SK-N-MC (cell line): Measurements from ENCODE around the gene AK8.

Experiments used
- DNase-seq: peaks from one replicate; pipeline ENCODE4 v3.0.0-alpha.2; 2011; ENCODE audit warnings: low read depth, low spot score
- H3K27ac ChIP-seq: fragments of 200-600 bp; sonication (generic); 2 replicates; pipeline ENCODE4 v1.5.1; 2016; ENCODE audit warnings: mixed run types
- H3K36me3 ChIP-seq: fragments of 200-600 bp; sonication (generic); 2 replicates; pipeline ENCODE4 v1.6.1; 2017; ENCODE audit warnings: antibody characterized with exemption, low read length, mixed read lengths; ENCODE audit not compliant: insufficient read depth
- H3K4me3 ChIP-seq: fragments of 200-600 bp; sonication (generic); 2 replicates; pipeline ENCODE4 v1.5.1; 2016
- H3K9ac ChIP-seq: fragments of 200-600 bp; sonication (generic); 2 replicates; pipeline ENCODE4 v1.8.0; 2017; ENCODE audit warnings: mixed run types, mixed read lengths; ENCODE audit not compliant: insufficient read length
- H3K9me3 ChIP-seq: fragments of 200-600 bp; sonication (generic); 2 replicates; pipeline ENCODE4 v1.6.1; 2017; ENCODE audit warnings: low read depth, mild to moderate bottlenecking, antibody characterized with exemption, low read length, moderate library complexity, mixed read lengths
- EZH2 ChIP-seq: fragments of 200-600 bp; sonication (generic); IDR thresholded peaks from one replicate; pipeline ENCODE4 v1.6.1; 2017; ENCODE audit warnings: antibody characterized with exemption
- FOXP2 ChIP-seq: optimal IDR thresholded peaks from 2 replicates; pipeline ENCODE3; 2011; ENCODE audit warnings: mild to moderate bottlenecking, moderate library complexity; ENCODE audit not compliant: insufficient read depth; ENCODE audit errors: extremely low read length, control extremely low read depth
- POLR2AphosphoS5 ChIP-seq: IDR thresholded peaks from 2 replicates; pipeline ENCODE4 v1.6.1; 2012; ENCODE audit warnings: mild to moderate bottlenecking, low read depth, low read length, borderline replicate concordance

The AK8 gene

DNA sequence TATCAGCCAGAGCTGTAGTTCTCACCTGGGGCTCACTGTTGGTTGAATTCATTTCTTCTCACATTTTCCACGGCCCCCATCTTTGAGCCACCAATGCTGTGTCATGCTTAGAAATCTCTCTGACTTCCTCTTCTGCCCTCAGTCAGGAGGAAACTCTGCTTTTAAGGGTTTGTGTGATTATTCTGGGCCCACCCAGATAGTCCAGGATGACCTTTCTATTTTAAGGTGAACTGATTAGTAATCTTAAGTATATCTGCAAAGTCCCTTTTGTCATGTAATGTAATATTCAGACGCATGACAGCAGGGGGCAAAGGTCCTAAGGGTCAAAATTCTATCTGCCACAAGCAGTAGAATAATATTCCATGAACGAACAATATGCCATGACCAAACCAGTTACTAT is 88.4 kb downstream of the AK8 start:
- no peak for DNase-seq
- Histone ChIP-seq H3K27ac (no peak overlapping the region), H3K9ac (no peak overlapping the region), H3K4me3 (no peak overlapping the region), H3K36me3 (no peaks in the 10 kb centered on the region), H3K9me3 (no peaks in the 10 kb centered on the region)
- no peak for TF ChIP-seq EZH2
- TF ChIP-seq FOXP2: no peak
- no peak for TF ChIP-seq POLR2AphosphoS5

DNA sequence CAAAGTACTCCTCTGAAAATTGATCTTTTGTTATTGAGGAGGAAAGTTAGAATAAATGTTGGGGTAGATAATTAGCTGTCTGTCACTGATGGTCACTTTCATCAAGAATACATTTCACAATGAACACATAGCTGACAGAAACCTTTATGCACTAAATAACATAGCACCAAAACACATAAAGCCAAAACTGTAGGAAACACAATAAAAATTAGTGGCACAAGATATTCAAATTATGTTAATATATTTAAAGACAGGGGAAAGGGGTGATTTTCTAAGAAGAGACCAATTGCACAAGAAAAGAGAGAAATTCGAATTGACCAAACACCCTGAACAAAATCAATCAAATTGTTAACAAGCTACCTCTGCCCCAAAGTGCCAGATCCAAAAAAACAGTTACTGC is 89.7 kb downstream of the AK8 start:
- no peak for DNase-seq
- TF ChIP-seq EZH2 (no peak), FOXP2 (no peak), POLR2AphosphoS5 (no peak)
- H3K9ac ChIP-seq: no peak overlapping the region
- no peaks in the 10 kb centered on the region for H3K36me3 ChIP-seq
- H3K9me3 ChIP-seq: no peaks in the 10 kb centered on the region
- H3K4me3 ChIP-seq: no peak overlapping the region
- no peak overlapping the region for H3K27ac ChIP-seq

DNA sequence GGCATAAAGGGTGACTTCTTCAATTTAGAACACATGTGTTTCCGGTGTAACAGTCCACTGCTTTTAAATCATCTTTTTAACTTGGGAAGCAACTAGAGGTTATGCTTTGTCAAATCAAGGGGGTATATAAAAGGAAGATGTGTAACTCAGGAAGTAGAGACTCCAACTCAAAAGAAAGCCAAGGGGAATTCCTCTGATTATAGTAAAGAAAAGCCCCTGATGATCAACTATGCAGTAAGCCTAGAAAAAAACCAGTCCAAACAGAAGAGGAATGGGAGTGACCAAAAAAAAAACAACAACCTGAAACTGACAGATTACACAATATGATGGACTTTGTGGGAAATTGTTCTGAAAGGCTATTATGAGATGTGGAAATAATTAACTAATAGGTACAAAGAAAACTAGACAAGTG is 90.3 kb downstream of the AK8 start:
- no peak for DNase-seq
- Histone ChIP-seq H3K9ac (no peak overlapping the region), H3K9me3 (no peaks in the 10 kb centered on the region), H3K4me3 (no peak overlapping the region), H3K27ac (no peak overlapping the region), H3K36me3 (no peaks in the 10 kb centered on the region)
- TF ChIP-seq FOXP2 (no peak), EZH2 (no peak), POLR2AphosphoS5 (no peak)

DNA sequence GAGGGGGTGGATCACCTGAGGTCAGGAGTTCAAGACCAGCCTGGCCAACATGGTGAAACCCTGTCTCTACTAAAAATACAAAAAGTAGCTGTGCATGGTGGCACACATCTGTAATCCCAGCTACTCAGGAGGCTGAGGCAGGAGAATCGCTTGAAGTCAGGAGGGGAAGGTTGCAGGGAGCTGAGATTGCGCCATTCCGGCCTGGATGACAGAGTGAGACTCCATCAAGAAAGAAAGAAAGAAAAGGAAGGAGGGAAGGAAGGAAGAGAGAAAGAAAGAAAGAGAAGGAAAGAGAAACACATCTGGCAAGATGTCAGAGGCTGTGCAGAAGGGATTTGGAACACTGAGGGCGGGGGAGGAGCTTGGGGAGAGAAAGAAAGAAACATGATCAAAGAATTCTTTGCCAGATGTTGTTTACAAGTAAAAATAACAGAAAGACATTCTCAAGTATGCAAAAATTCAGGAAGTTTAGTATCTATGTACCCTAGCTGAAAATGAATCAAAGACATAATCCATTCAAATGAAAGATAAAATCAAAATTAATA is 93.7 kb downstream of the AK8 start:
- H3K36me3 ChIP-seq: no peaks in the 10 kb centered on the region
- no peak overlapping the region for H3K4me3 ChIP-seq
- no peaks in the 10 kb centered on the region for H3K9me3 ChIP-seq
- no peak for TF ChIP-seq FOXP2
- no peak for TF ChIP-seq EZH2
- no peak for TF ChIP-seq POLR2AphosphoS5
- DNase-seq: no peak
- no peak overlapping the region for H3K9ac ChIP-seq
- no peak overlapping the region for H3K27ac ChIP-seq

DNA sequence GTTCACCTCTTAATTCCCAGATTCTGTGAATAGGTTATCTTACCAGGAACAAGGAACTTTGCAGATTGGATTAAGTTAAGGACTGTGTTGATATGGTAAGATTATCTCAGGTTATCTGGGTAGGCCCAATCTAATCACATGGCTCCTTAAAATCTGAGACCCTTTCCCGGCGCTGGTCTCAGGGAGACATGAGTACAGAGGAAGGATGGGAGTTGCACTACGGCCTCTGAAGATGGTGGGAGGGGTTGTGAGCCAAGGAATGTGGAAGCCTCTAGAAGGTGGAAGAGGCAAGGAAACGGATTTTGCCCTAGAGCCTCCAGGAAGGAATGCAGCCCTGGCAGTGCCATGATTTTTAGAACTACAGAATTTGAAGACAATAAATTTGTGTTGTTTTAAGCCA is 95.1 kb downstream of the AK8 start:
- no peak for TF ChIP-seq FOXP2
- TF ChIP-seq POLR2AphosphoS5: no peak
- TF ChIP-seq EZH2: no peak
- no peaks in the 10 kb centered on the region for H3K36me3 ChIP-seq
- H3K9ac ChIP-seq: no peak overlapping the region
- no peak for DNase-seq
- no peak overlapping the region for H3K4me3 ChIP-seq
- no peak overlapping the region for H3K27ac ChIP-seq
- no peaks in the 10 kb centered on the region for H3K9me3 ChIP-seq

DNA sequence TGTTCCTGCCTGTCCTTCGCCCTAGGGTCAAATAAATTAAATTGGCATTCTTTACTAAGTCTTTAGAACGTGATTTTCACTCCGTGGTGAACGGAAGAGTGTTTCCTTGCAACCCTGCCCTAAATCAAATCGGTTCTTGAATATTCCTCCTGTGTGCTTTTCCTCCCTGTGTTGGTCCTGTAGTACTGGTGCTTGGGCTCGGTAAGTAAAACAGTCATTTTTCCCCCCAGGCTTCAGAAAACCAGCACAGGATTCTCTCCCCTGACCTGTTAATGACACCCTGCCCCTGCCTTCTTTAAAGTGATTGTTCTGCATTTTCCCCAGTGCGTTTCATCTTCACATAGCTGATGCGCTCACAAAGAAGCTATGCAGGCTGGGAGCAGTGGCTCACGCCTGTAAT is 96.0 kb downstream of the AK8 start:
- Histone ChIP-seq H3K9me3 (no peaks in the 10 kb centered on the region), H3K27ac (no peak overlapping the region), H3K4me3 (no peak overlapping the region), H3K36me3 (no peaks in the 10 kb centered on the region), H3K9ac (no peak overlapping the region)
- no peak for DNase-seq
- TF ChIP-seq EZH2 (no peak), POLR2AphosphoS5 (no peak), FOXP2 (no peak)

DNA sequence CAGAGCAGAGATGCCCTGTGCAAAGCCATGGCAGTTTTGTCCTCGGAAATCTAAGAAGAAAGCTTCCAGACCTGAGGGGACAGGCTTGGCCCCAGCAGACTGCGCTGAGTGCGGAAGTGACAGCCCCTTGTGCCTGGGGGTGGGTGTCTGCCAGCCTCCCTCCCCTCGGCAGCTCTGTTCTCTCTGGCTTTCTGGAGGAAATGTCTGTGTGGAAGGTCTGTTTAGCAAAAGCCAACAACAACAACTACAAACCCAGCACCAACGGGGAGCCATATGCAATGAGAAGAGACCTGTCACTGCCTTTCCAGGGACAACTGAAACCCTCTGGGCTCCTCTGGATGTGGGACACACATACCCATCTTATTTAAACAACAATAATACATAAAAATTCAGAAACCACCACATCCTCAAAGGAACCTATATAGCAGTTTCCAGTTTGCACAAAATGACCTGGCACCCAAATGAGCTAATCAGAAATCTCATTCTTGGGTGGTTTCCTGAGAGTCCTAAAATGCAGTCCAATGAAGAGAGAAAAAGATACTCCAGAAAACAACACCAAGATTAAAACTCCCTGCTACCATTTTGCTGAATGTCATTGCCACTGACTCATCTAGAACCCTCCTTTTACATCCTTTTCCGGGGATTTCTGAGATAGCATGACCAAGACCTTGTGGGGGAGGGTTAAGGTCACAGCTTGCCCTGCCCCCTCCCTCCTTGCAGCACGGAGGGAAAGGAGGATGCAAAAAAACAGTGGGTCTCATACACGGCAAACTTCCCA is 97.7 kb downstream of the AK8 start:
- TF ChIP-seq POLR2AphosphoS5 (no peak), EZH2 (no peak)

DNA sequence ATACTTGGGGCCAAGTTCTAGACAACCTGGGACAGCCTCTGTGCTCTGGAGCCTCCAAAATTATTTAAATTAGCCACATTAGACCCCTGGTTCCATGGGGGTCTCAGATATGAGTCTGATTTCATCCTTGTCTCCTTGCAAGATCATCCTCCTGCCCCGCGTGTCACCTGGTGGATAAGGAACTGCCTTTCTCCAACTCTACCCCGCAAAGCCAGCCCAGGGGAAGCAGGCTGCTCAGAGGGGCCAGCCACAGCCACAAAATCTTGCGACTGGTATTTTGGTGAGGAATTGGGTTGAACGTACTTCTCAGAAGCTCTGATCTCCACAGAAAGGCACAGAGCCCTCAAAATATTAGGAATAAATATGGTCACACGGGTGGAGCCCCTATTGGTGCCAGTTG is 101.2 kb downstream of the AK8 start:
- Histone ChIP-seq H3K27ac (no peak overlapping the region), H3K4me3 (no peak overlapping the region), H3K36me3 (no peaks in the 10 kb centered on the region), H3K9ac (no peak overlapping the region), H3K9me3 (no peaks in the 10 kb centered on the region)
- no peak for TF ChIP-seq POLR2AphosphoS5
- TF ChIP-seq EZH2: no peak
- no peak for TF ChIP-seq FOXP2
- DNase-seq: no peak

More for the DNA sequence above, 97.7 kb downstream of the AK8 start:
- Histone ChIP-seq H3K27ac (no peak overlapping the region), H3K36me3 (no peaks in the 10 kb centered on the region), H3K9me3 (no peaks in the 10 kb centered on the region), H3K9ac (no peak overlapping the region), H3K4me3 (no peak overlapping the region)
- DNase-seq: no peak

DNA sequence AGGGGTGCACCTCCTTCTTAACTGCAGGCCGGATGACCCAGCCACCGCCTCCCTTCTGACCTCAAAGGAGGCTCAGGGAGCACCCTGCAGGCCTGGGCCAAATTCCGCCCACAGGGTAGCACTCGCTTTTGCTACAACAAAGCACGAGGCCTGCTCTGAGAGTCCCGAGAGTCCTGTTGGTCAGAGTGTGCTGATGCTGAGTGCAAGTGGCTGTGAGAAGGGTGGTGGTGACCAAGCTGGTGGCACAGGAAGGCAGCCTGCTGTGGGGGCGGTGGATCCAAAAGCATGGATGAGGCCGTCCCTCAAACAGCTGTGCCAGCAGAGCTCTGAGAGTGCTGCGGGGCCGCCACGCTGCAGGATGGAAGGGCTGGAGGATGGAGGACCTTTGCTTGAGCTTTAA is 101.8 kb downstream of the AK8 start:
- TF ChIP-seq EZH2 (no peak), FOXP2 (no peak), POLR2AphosphoS5 (no peak)
- no peak overlapping the region for H3K27ac ChIP-seq
- H3K9ac ChIP-seq: no peak overlapping the region
- H3K36me3 ChIP-seq: no peaks in the 10 kb centered on the region
- H3K9me3 ChIP-seq: no peaks in the 10 kb centered on the region
- DNase-seq: no peak
- no peak overlapping the region for H3K4me3 ChIP-seq
